Natural killer cell (primary cell): ENCODE measurements around the gene ATP2C1. TPM values are rescaled to one million over a fixed set of nuclear protein-coding genes. Genes with fewer than 3 reads are reported as not detected.

Experiments
- ATAC-seq, 3 donors: fragments of 150-1000 bp in 2 of 3; fragments of 200-7000 bp in 1 of 3; cut with Tn5 transposase; 1 replicate in 1 of 3; 2 replicates in 2 of 3; pipeline ENCODE4 v1.10.0; 2021; ENCODE audit warnings: mild to moderate bottlenecking in 2 of 3, moderate library complexity in 2 of 3
- DNase-seq, 2 donors: peaks; one replicate each; pipeline versions ENCODE4 v3.0.0 to v3.0.0-alpha.2; 2013 to 2021; ENCODE audit warnings: mixed read lengths in 1 of 2
- H3K27ac ChIP-seq: one replicate; pipeline ENCODE4 v1.5.1; 2013; ENCODE audit warnings: mild to moderate bottlenecking, low read length
- H3K27me3 ChIP-seq: one replicate; pipeline ENCODE4 v1.6.1; 2013; ENCODE audit warnings: low read length; ENCODE audit not compliant: control insufficient read depth, insufficient read depth
- H3K36me3 ChIP-seq: one replicate; pipeline ENCODE4 v1.6.1; 2013; ENCODE audit warnings: low read length; ENCODE audit not compliant: control insufficient read depth, insufficient read depth
- H3K4me1 ChIP-seq: one replicate; pipeline ENCODE4 v1.6.1; 2013; ENCODE audit warnings: low read length; ENCODE audit not compliant: control insufficient read depth, insufficient read depth
- H3K4me3 ChIP-seq: one replicate; pipeline ENCODE4 v1.5.1; 2013; ENCODE audit warnings: low read length
- H3K9me3 ChIP-seq: one replicate; pipeline ENCODE4 v1.6.1; 2013; ENCODE audit warnings: low read length; ENCODE audit not compliant: control insufficient read depth, insufficient read depth
- H3K27ac Mint-ChIP-seq, 2 donors: one replicate each; pipeline ENCODE4 v1.8.0; 2022; ENCODE audit warnings: mild to moderate bottlenecking in 2 of 2, mixed read lengths in 2 of 2, moderate library complexity in 1 of 2
- H3K27me3 Mint-ChIP-seq, 2 donors: one replicate each; pipeline ENCODE4 v1.8.0; 2022; ENCODE audit warnings: low read depth in 2 of 2, mixed read lengths in 2 of 2
- H3K36me3 Mint-ChIP-seq: one replicate; pipeline ENCODE4 v1.8.0; 2022; ENCODE audit warnings: mixed read lengths
- H3K4me1 Mint-ChIP-seq, 2 donors: one replicate each; pipeline ENCODE4 v1.8.0; 2022; ENCODE audit warnings: mixed read lengths in 2 of 2
- H3K4me3 Mint-ChIP-seq: one replicate; pipeline ENCODE4 v1.8.0; 2022; ENCODE audit warnings: mild to moderate bottlenecking, moderate library complexity, mixed read lengths
- H3K9me3 Mint-ChIP-seq, 2 donors: one replicate each; pipeline ENCODE4 v1.8.0; 2022; ENCODE audit warnings: mixed read lengths in 2 of 2
- WGBS: methylation state at CpG from one replicate; pipeline ENCODE4 v1.1.7; 2013; ENCODE audit warnings: missing lambda C conversion rate; ENCODE audit not compliant: insufficient coverage; 5-methylcytosine and 5-hydroxymethylcytosine counted together
- intact Hi-C: fragments of 100-400 bp; cut with micrococcal nuclease; formaldehyde crosslinking; loops from one replicate; pipeline ENCODE4 v1.14.2; 2022
- total RNA-seq, 4 donors: library from RNA; stranded (reverse); fragments of 120-200 nt in 1 of 4; gene quantifications; one replicate each; pipeline versions ENCODE4 v1.2.3 to v1.2.4, GENCODE V29; 2013 to 2022
- TF ChIP-seq, protein P1 (sequence below): fragments of 200-600 bp; IDR thresholded peaks from one replicate; pipeline ENCODE4 v1.8.0; 2022; ENCODE audit warnings: antibody characterized with exemption

The ATP2C1 gene
- total RNA-seq, 3 donors from 2014 or later (not counting 1 experiment from before 2014, with no cell fraction given): 58.8 to 72.9 (median 60.6) TPM

DNA sequence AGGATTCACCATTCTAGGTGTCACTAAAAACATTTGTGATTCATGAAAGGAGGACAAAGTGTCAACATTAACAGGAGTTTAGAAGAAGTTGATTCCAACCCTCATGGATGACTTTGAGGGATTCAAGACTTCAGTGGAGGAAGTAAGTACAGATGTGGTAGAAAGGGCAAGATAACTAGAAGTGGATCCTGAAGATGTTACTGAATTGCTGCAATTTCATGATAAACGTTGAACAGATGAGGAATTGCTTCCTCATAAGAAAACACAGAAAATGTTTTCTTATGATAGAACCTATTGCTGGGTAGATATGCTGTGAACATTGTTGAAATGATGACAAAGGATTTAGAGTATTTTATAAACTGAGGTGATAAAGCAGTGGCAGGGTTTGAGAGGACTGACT is 23.5 kb upstream of the ATP2C1 start:
- no peaks in the 10 kb centered on the region for H3K27me3 ChIP-seq
- H3K27ac ChIP-seq: no peak overlapping the region
- no peak for ATAC-seq
- no peaks in the 10 kb centered on the region for H3K9me3 ChIP-seq
- no CpG with 5 or more reads among the region's 1 CpG for WGBS
- Mint-ChIP-seq H3K27me3 (no peaks in the 10 kb centered on the region), H3K27ac (no peak overlapping the region), H3K36me3 (no peaks in the 10 kb centered on the region), H3K4me3 (no peak overlapping the region), H3K4me1 (no peaks in the 10 kb centered on the region), H3K9me3 (no peaks in the 10 kb centered on the region)
- H3K36me3 ChIP-seq: no peaks in the 10 kb centered on the region
- no peak overlapping the region for H3K4me3 ChIP-seq
- TF ChIP-seq, protein P1, sequence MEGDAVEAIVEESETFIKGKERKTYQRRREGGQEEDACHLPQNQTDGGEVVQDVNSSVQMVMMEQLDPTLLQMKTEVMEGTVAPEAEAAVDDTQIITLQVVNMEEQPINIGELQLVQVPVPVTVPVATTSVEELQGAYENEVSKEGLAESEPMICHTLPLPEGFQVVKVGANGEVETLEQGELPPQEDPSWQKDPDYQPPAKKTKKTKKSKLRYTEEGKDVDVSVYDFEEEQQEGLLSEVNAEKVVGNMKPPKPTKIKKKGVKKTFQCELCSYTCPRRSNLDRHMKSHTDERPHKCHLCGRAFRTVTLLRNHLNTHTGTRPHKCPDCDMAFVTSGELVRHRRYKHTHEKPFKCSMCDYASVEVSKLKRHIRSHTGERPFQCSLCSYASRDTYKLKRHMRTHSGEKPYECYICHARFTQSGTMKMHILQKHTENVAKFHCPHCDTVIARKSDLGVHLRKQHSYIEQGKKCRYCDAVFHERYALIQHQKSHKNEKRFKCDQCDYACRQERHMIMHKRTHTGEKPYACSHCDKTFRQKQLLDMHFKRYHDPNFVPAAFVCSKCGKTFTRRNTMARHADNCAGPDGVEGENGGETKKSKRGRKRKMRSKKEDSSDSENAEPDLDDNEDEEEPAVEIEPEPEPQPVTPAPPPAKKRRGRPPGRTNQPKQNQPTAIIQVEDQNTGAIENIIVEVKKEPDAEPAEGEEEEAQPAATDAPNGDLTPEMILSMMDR: no peak
- no peak for DNase-seq
- H3K4me1 ChIP-seq: no peaks in the 10 kb centered on the region
- intact Hi-C loops: no loop called here

GRCh38 chr3:130876594-130876993 is 17.3 kb upstream of the ATP2C1 start:
- Mint-ChIP-seq H3K4me1 (no peaks in the 10 kb centered on the region), H3K36me3 (peaks cover 10% of the 10 kb centered on the region)
- no peak for DNase-seq

GRCh38 chr3:130878464-130878863 is 15.4 kb upstream of the ATP2C1 start:
- H3K27me3 ChIP-seq: peaks cover 2% of the 10 kb centered on the region
- peaks cover 10% of the 10 kb centered on the region for H3K36me3 Mint-ChIP-seq
- intact Hi-C loops: no loop called here

More at GRCh38 chr3:130876594-130876993, 17.3 kb upstream of the ATP2C1 start:
- Mint-ChIP-seq H3K27ac (no peak overlapping the region), H3K9me3 (peaks cover 0 to 6% of the 10 kb centered on the region in 2 donors), H3K27me3 (peaks cover 0 to 17% of the 10 kb centered on the region in 2 donors), H3K4me3 (no peak overlapping the region)
- Histone ChIP-seq H3K4me1 (no peaks in the 10 kb centered on the region), H3K9me3 (peaks cover 2% of the 10 kb centered on the region), H3K27ac (no peak overlapping the region), H3K27me3 (peaks cover 2% of the 10 kb centered on the region), H3K4me3 (no peak overlapping the region), H3K36me3 (no peaks in the 10 kb centered on the region)
- no CpG with 5 or more reads among the region's 2 CpGs for WGBS
- TF ChIP-seq, protein P1: no peak
- intact Hi-C loops: no loop called here
- no peak for ATAC-seq

More at GRCh38 chr3:130878464-130878863, 15.4 kb upstream of the ATP2C1 start:
- H3K9me3 ChIP-seq: peaks cover 2% of the 10 kb centered on the region
- TF ChIP-seq, protein P1: no peak
- DNase-seq (no peak), ATAC-seq (no peak)
- Mint-ChIP-seq H3K9me3 (peaks cover 0 to 6% of the 10 kb centered on the region in 2 donors), H3K27ac (no peak overlapping the region), H3K4me3 (no peak overlapping the region), H3K27me3 (peaks cover 4 to 30% of the 10 kb centered on the region in 2 donors), H3K4me1 (no peaks in the 10 kb centered on the region)
- no peaks in the 10 kb centered on the region for H3K4me1 ChIP-seq
- no peak overlapping the region for H3K27ac ChIP-seq
- H3K4me3 ChIP-seq: no peak overlapping the region
- H3K36me3 ChIP-seq: no peaks in the 10 kb centered on the region
